Progenitor cell of endocrine pancreas (in vitro differentiated cells): ENCODE data around the gene BLTP3B. TPM values are rescaled to one million over a fixed set of nuclear protein-coding genes. Genes with fewer than 3 reads are reported as not detected.
A peak's percentile ranks its signal among the peaks of the same experiment; 100 is the strongest.

Experiments
- DNase-seq: peaks from one replicate; pipeline ENCODE4 v3.0.0; 2021; ENCODE audit warnings: low spot score; ENCODE audit not compliant: unreplicated experiment
- H3K27ac Mint-ChIP-seq: 2 replicates; pipeline ENCODE4 v1.8.0; 2021; ENCODE audit warnings: mild to moderate bottlenecking, moderate library complexity, mixed read lengths
- H3K27me3 Mint-ChIP-seq: 2 replicates; pipeline ENCODE4 v1.8.0; 2021; ENCODE audit warnings: mixed read lengths
- H3K36me3 Mint-ChIP-seq: 2 replicates; pipeline ENCODE4 v1.8.0; 2022; ENCODE audit warnings: mixed read lengths; ENCODE audit not compliant: insufficient read depth
- H3K4me1 Mint-ChIP-seq: 2 replicates; pipeline ENCODE4 v1.8.0; 2021; ENCODE audit warnings: low read depth, mixed read lengths
- H3K4me3 Mint-ChIP-seq: 2 replicates; pipeline ENCODE4 v1.8.0; 2021; ENCODE audit warnings: low read depth, mild to moderate bottlenecking, moderate library complexity, mixed read lengths
- H3K9me3 Mint-ChIP-seq: 2 replicates; pipeline ENCODE4 v1.8.0; 2021; ENCODE audit warnings: low read depth, mixed read lengths
- CTCF ChIP-seq: fragments of 200-600 bp; sonication (generic); IDR thresholded peaks from one replicate; pipeline ENCODE4 v1.5.0; 2021; ENCODE audit warnings: antibody characterized with exemption, mild to moderate bottlenecking; ENCODE audit not compliant: unreplicated experiment
- total RNA-seq: library from RNA; stranded (reverse); gene quantifications from 2 replicates; pipeline ENCODE4 v1.2.1, GENCODE V29; 2021

Gene BLTP3B
- total RNA-seq, 1 donor from 2014 or later, result 23.6 TPM

- Mint-ChIP-seq H3K27me3 (no peaks in the 10 kb centered on the region), H3K9me3 (peaks cover 8% of the 10 kb centered on the region)
- no peak for DNase-seq
These were observed 19.2 kb downstream of the BLTP3B start for GRCh38 chr12:100123316-100124095.

GRCh38 chr12:100120355-100120754 is 22.3 kb downstream of the BLTP3B start:
- Mint-ChIP-seq H3K27me3 (no peaks in the 10 kb centered on the region), H3K36me3 (peaks cover 22% of the 10 kb centered on the region), H3K4me3 (no peak overlapping the region), H3K27ac (no peak overlapping the region), H3K4me1 (no peaks in the 10 kb centered on the region), H3K9me3 (peaks cover 17% of the 10 kb centered on the region)
- DNase-seq, result no peak
- no peak for TF ChIP-seq CTCF

More at GRCh38 chr12:100123316-100124095, 19.2 kb downstream of the BLTP3B start:
- Mint-ChIP-seq H3K4me1 (peaks cover 8% of the 10 kb centered on the region), H3K27ac (no peak overlapping the region), H3K36me3 (peaks cover 11% of the 10 kb centered on the region), H3K4me3 (no peak overlapping the region)
- TF ChIP-seq CTCF, result no peak

DNA sequence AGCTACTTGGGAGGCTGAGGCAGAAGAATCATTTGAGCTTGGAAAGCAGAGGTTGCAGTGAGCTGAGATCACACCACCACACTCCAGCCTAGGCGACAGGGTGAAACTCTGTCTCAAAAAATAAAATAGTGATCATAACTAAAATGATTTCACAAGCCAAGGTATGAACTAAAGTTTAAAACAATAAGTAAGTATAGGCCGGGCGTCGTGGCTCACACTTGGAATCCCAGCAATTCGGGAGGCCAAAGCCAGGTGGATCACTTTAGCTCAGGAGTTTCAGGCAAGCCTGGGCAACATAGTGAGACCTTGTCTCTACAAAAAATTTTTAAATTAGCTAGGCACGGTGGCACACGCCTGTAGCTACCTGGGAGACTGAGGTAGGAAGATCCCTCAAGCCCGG is 27.4 kb downstream of the BLTP3B start:
- DNase-seq, result no peak
- Mint-ChIP-seq H3K36me3 (peaks cover 24% of the 10 kb centered on the region), H3K27me3 (no peaks in the 10 kb centered on the region), H3K4me1 (no peaks in the 10 kb centered on the region), H3K4me3 (no peak overlapping the region), H3K27ac (no peak overlapping the region), H3K9me3 (peaks cover 12% of the 10 kb centered on the region)
- TF ChIP-seq CTCF, result no peak

- peaks cover 24% of the 10 kb centered on the region for H3K36me3 Mint-ChIP-seq
These were observed 28.1 kb downstream of the BLTP3B start for GRCh38 chr12:100114574-100114973.

GRCh38 chr12:100110276-100110675 is 32.4 kb downstream of the BLTP3B start:
- Mint-ChIP-seq H3K36me3 (peaks cover 26% of the 10 kb centered on the region), H3K4me3 (no peak overlapping the region), H3K9me3 (peaks cover 8% of the 10 kb centered on the region), H3K4me1 (no peaks in the 10 kb centered on the region), H3K27me3 (no peaks in the 10 kb centered on the region), H3K27ac (peak overlapping the region; percentile 3)
- no peak for DNase-seq
- TF ChIP-seq CTCF, result no peak

More at GRCh38 chr12:100114574-100114973, 28.1 kb downstream of the BLTP3B start:
- no peaks in the 10 kb centered on the region for H3K4me1 Mint-ChIP-seq
- TF ChIP-seq CTCF, result no peak
- H3K4me3 Mint-ChIP-seq, result no peak overlapping the region
- H3K27ac Mint-ChIP-seq, result no peak overlapping the region
- peaks cover 10% of the 10 kb centered on the region for H3K9me3 Mint-ChIP-seq
- H3K27me3 Mint-ChIP-seq, result no peaks in the 10 kb centered on the region
- no peak for DNase-seq
